ENCODE measurements around the gene SDF4. TPM values are rescaled to one million over a fixed set of nuclear protein-coding genes. Genes with fewer than 3 reads are reported as not detected.
A peak's percentile ranks its signal among the peaks of the same experiment; 100 is the strongest.

The SDF4 gene
- total RNA-seq, 4 donors from 2014 or later, result 51.0 to 94.2 (median 79.4) TPM

DNA sequence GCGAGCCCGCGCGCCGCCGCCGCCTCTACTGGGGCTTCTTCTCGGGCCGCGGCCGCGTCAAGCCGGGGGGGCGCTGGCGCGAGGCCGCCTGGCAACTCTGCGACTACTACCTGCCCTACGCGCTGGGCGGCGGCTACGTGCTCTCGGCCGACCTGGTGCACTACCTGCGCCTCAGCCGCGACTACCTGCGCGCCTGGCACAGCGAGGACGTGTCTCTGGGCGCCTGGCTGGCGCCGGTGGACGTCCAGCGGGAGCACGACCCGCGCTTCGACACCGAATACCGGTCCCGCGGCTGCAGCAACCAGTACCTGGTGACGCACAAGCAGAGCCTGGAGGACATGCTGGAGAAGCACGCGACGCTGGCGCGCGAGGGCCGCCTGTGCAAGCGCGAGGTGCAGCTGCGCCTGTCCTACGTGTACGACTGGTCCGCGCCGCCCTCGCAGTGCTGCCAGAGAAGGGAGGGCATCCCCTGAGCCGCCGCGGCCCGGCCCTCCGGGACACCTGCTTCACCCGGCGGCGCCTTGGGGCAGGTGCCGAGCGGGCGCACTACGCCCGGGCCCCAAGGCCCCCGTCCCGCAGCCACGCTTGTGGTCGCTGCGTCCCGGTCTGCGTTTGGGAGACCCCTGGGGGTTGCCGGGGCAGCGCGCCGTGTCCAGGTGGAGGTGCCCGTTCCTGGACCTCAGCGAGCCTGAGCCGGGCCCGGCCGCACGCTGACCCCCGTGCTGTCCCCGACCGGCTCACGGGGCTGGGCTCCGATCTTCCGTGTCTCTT, 1.2 kb upstream of the SDF4 start:
- peaks cover 8 to 9% (median 8%) of the 10 kb centered on the region in 3 donors for H3K27me3 ChIP-seq
- intact Hi-C loops (cut with DNase I; ENCODE audit: low total_unique reads), result loop anchor here (1.0 kb wide), 1 partner anchor 40 kb away; the partner anchor contains the start of gene UBE2J2
- peak overlapping the region in 3 of 4 donors; percentile 21 to 45 (median 42) for H3K4me3 ChIP-seq
- peak overlapping the region in 1 of 4 donors; percentile 27 for H3K27ac ChIP-seq
- DNase-seq (no peak), ATAC-seq (no peak)
- peaks cover 0 to 8% of the 10 kb centered on the region in 2 donors for H3K36me3 ChIP-seq
- in situ Hi-C loops (cut with MboI; ENCODE audit: low sequenced_read_pairs in 4 of 4), result no loop called here
- no peak for TF ChIP-seq POLR2A (IDR thresholded peaks at IDR 0.05)
- TF ChIP-seq, protein P1, sequence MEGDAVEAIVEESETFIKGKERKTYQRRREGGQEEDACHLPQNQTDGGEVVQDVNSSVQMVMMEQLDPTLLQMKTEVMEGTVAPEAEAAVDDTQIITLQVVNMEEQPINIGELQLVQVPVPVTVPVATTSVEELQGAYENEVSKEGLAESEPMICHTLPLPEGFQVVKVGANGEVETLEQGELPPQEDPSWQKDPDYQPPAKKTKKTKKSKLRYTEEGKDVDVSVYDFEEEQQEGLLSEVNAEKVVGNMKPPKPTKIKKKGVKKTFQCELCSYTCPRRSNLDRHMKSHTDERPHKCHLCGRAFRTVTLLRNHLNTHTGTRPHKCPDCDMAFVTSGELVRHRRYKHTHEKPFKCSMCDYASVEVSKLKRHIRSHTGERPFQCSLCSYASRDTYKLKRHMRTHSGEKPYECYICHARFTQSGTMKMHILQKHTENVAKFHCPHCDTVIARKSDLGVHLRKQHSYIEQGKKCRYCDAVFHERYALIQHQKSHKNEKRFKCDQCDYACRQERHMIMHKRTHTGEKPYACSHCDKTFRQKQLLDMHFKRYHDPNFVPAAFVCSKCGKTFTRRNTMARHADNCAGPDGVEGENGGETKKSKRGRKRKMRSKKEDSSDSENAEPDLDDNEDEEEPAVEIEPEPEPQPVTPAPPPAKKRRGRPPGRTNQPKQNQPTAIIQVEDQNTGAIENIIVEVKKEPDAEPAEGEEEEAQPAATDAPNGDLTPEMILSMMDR (IDR thresholded peaks at IDR 0.05 in 4 of 5, conservative IDR thresholded peaks at IDR 0.05 in 1 of 5), result no peak
- no peaks in the 10 kb centered on the region for H3K9me3 ChIP-seq
- peaks cover 23% of the 10 kb centered on the region in 2 donors for H3K4me1 ChIP-seq

DNA sequence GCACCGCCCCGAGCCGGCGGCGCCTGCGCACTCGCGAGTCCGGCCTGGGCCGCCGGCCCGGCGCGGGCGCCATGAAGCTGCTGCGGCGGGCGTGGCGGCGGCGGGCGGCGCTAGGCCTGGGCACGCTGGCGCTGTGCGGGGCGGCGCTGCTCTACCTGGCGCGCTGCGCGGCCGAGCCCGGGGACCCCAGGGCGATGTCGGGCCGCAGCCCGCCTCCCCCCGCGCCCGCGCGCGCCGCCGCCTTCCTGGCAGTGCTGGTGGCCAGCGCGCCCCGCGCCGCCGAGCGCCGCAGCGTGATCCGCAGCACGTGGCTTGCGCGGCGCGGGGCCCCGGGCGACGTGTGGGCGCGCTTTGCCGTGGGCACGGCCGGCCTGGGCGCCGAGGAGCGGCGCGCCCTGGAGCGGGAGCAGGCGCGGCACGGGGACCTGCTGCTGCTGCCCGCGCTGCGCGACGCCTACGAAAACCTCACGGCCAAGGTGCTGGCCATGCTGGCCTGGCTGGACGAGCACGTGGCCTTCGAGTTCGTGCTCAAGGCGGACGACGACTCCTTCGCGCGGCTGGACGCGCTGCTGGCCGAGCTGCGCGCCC, 501 bp upstream of the SDF4 start, which contains the start of gene B3GALT6:
Gene B3GALT6 (plus strand): TSS at position 30 of the 588 bp plus-strand sequence. CDS start 42 bp downstream, at position 72.
- Histone ChIP-seq H3K27me3 (peaks cover 1 to 4% (median 2%) of the 10 kb centered on the region in 3 donors), H3K4me1 (peaks cover 23% of the 10 kb centered on the region in 2 donors), H3K4me3 (peak within 1 kb of the TSS; percentile 88 to 99 (median 91)), H3K27ac (peak within 1 kb of the TSS; percentile 87 to 98 (median 93)), H3K36me3 (peaks cover 0 to 14% of the 10 kb centered on the region in 2 donors), H3K9me3 (no peaks in the 10 kb centered on the region)
- TF ChIP-seq, protein P1 (IDR thresholded peaks at IDR 0.05 in 4 of 5, conservative IDR thresholded peaks at IDR 0.05 in 1 of 5), result no peak
- peak in 1 of 2 donors; percentile 3 for TF ChIP-seq POLR2A (IDR thresholded peaks at IDR 0.05)
- in situ Hi-C loops (cut with MboI; ENCODE audit: low sequenced_read_pairs in 4 of 4) (no loop called here), intact Hi-C loops (cut with DNase I; ENCODE audit: low total_unique reads) (loop anchor here (1.0 kb wide), 1 partner anchor 41 kb away; the partner anchor contains the start of gene UBE2J2)
- no peak for DNase-seq
- peak; percentile 13 to 20 for ATAC-seq

DNA sequence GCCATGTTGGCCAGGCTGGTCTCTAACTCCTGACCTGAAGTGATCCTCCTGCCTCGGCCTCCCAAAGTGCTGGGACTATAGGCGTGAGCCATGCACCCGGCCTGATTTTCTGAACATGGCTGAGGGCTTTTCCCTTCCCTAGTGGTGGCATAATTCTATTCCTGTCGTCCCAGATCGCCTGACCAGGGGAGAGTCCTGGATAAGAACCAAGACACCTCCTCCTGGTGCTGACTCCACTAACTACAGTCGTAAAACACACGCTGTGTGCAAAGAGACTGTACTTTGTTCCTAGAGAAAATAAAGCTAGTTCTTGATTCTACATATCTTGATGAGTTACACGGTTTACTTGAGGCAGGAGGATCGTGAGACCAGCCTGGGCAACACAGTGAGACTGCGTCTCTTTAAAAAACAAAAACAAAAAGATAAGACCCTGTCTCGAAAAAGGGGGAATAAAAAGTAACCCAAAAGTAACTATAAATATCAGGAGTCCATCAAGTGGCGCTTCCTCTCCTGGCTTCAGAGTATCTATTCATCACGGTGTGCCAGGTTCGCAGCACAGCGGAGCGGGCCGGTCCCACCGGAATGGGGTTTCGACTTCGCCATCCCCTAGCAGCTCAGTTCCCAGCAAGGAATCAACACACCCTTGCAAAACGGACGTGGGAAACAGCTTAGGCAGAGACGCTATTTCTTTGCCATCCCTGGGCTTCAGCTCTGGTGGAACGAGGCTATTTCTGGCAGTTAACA, 973 bp downstream of the SDF4 start:
- ATAC-seq (peak in 1 of 2 donors; percentile 49), DNase-seq (peak in 1 of 2 donors; percentile 49)
- Histone ChIP-seq H3K27me3 (no peaks in the 10 kb centered on the region), H3K4me1 (peaks cover 23% of the 10 kb centered on the region in 2 donors), H3K4me3 (peak overlapping the region; percentile 88 to 99 (median 91)), H3K27ac (peak overlapping the region; percentile 87 to 98 (median 93)), H3K36me3 (peaks cover 0 to 21% of the 10 kb centered on the region in 2 donors), H3K9me3 (no peaks in the 10 kb centered on the region)
- peak; percentile 22 to 46 for TF ChIP-seq POLR2A (IDR thresholded peaks at IDR 0.05)
- TF ChIP-seq, protein P1 (IDR thresholded peaks at IDR 0.05 in 4 of 5, conservative IDR thresholded peaks at IDR 0.05 in 1 of 5), result peak in 1 of 5 experiments; percentile 18
- in situ Hi-C loops (cut with MboI; ENCODE audit: low sequenced_read_pairs in 4 of 4), result no loop called here
- intact Hi-C loops (cut with DNase I; ENCODE audit: low total_unique reads), result no loop called here

DNA sequence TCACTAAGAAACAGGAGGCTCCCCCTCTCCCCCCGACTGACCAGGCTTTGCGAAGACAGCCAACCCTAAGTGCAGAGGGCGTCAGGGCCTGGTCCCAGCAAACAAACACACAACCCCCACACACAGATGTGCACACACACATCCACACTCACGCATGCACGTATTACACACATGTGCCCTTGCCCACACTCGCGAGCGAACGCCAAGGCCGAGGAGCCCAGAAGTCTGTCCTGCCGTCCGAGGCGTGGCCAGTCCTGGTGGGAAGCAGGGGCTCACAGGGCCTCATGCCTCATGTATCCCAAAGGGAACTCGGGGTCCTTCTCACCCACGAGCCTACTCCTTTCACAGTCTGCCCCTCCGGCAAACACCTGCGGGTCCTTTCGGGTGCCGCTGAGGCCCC, 2.0 kb downstream of the SDF4 start:
- intact Hi-C loops (cut with DNase I; ENCODE audit: low total_unique reads) (no loop called here), in situ Hi-C loops (cut with MboI; ENCODE audit: low sequenced_read_pairs in 4 of 4) (no loop called here)
- peaks cover 0 to 26% of the 10 kb centered on the region in 2 donors for H3K36me3 ChIP-seq
- H3K4me3 ChIP-seq, result peak overlapping the region; percentile 88 to 99 (median 91)
- H3K27ac ChIP-seq, result peak overlapping the region in 1 of 4 donors; percentile 87
- H3K27me3 ChIP-seq, result no peaks in the 10 kb centered on the region
- DNase-seq (no peak), ATAC-seq (no peak)
- H3K4me1 ChIP-seq, result peaks cover 23 to 29% of the 10 kb centered on the region in 2 donors
- TF ChIP-seq, protein P1 (IDR thresholded peaks at IDR 0.05 in 4 of 5, conservative IDR thresholded peaks at IDR 0.05 in 1 of 5), result no peak
- TF ChIP-seq POLR2A (IDR thresholded peaks at IDR 0.05), result no peak
- H3K9me3 ChIP-seq, result no peaks in the 10 kb centered on the region

Data from gastrocnemius medialis (tissue), 4 donors.